ENCODE measurements around the gene TAMM41. TPM values are rescaled to one million over a fixed set of nuclear protein-coding genes. Genes with fewer than 3 reads are reported as not detected.

Gene TAMM41
- total RNA-seq, 1 experiment from 2014 or later: 24.3 TPM

DNA sequence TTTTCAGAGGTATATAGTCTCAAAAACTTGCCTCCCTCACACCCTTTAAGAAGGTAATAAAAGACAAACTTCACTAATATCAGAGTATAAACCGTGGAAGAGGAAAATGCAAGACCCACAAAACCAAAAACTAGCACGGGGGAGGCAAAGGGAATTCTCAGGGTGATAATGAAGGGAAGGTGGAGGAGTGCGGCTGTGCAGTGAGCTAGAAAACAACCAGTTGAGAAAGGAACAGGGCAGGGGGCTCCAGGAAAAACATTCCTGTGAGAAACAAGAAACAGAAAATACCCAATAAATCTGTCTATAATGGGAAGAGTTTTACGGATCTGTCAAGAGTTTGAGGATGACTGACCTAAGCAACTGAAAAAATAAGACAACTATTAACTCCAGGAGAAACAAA, 31.6 kb downstream of the TAMM41 start:
- no peak overlapping the region for H3K4me2 ChIP-seq (ENCODE audit: insufficient read depth, insufficient read length, low read length)
- no peaks in the 10 kb centered on the region for H3K9me3 ChIP-seq (ENCODE audit: control insufficient read depth, low read depth, low read length)
- Mint-ChIP-seq H3K4me3 (no peak overlapping the region), H3K9me3 (no peaks in the 10 kb centered on the region), H3K36me3 (ENCODE audit: insufficient read depth in 1 of 3, low read depth in 3 of 3) (peaks cover 0 to 27% (median 16%) of the 10 kb centered on the region in 3 experiments; a peak in 4 of 7 replicates), H3K27ac (no peak overlapping the region; a peak in 1 of 7 replicates), H3K27me3 (ENCODE audit: low read depth) (no peaks in the 10 kb centered on the region), H3K4me1 (no peaks in the 10 kb centered on the region)
- no peak overlapping the region for H2BK12ac ChIP-seq (ENCODE audit: insufficient read length, low read depth, low read length)
- H3K56ac ChIP-seq (ENCODE audit: insufficient read length, low read depth, low read length): no peak overlapping the region
- H3K27ac ChIP-seq (ENCODE audit: insufficient read length, low read depth, low read length): no peak overlapping the region
- H3K27me3 ChIP-seq (ENCODE audit: insufficient read depth, low read length): no peaks in the 10 kb centered on the region
- no CpG with 5 or more reads among the region's 4 CpGs for WGBS (ENCODE audit: extremely low coverage, insufficient read length, low lambda C conversion rate)
- no peak overlapping the region for H3K9ac ChIP-seq (ENCODE audit: extremely low read depth, insufficient read length, low read length)
- H4K20me1 ChIP-seq (ENCODE audit: control insufficient read depth, insufficient read depth, insufficient read length): no peaks in the 10 kb centered on the region
- H2BK120ac ChIP-seq (ENCODE audit: low read depth, low read length, poor library complexity, severe bottlenecking): no peak overlapping the region
- no peak overlapping the region for H2BK15ac ChIP-seq (ENCODE audit: low read depth, low read length)
- H2AFZ ChIP-seq (ENCODE audit: low read length): no peak overlapping the region
- no peak overlapping the region for H3K18ac ChIP-seq (ENCODE audit: insufficient read length, low read depth, low read length)
- H2BK20ac ChIP-seq (ENCODE audit: low read depth, low read length, poor library complexity, severe bottlenecking): no peak overlapping the region
- H3T11ph ChIP-seq (ENCODE audit: low read length): no peak overlapping the region
- H3K23ac ChIP-seq (ENCODE audit: insufficient read length, low read depth, low read length): no peak overlapping the region
- no peaks in the 10 kb centered on the region for H3K79me2 ChIP-seq (ENCODE audit: insufficient read depth, low read length)
- no peaks in the 10 kb centered on the region for H3K23me2 ChIP-seq (ENCODE audit: insufficient read length, low read depth, low read length, poor library complexity, severe bottlenecking)
- no peak for DNase-seq
- H2BK5ac ChIP-seq (ENCODE audit: insufficient read length, low read length): no peak overlapping the region
- no peak overlapping the region for H3K14ac ChIP-seq (ENCODE audit: insufficient read depth, low read length)
- H2AK5ac ChIP-seq (ENCODE audit: insufficient read length, low read length): no peak overlapping the region
- no peaks in the 10 kb centered on the region for H3K4me1 ChIP-seq (ENCODE audit: insufficient read depth, low read length)
- H4K5ac ChIP-seq (ENCODE audit: insufficient read length, low read depth, low read length): no peak overlapping the region
- no peak overlapping the region for H4K91ac ChIP-seq (ENCODE audit: insufficient read length, low read depth, low read length)
- no peak overlapping the region for H3K4ac ChIP-seq (ENCODE audit: low read depth, low read length)
- TF ChIP-seq, protein P1, sequence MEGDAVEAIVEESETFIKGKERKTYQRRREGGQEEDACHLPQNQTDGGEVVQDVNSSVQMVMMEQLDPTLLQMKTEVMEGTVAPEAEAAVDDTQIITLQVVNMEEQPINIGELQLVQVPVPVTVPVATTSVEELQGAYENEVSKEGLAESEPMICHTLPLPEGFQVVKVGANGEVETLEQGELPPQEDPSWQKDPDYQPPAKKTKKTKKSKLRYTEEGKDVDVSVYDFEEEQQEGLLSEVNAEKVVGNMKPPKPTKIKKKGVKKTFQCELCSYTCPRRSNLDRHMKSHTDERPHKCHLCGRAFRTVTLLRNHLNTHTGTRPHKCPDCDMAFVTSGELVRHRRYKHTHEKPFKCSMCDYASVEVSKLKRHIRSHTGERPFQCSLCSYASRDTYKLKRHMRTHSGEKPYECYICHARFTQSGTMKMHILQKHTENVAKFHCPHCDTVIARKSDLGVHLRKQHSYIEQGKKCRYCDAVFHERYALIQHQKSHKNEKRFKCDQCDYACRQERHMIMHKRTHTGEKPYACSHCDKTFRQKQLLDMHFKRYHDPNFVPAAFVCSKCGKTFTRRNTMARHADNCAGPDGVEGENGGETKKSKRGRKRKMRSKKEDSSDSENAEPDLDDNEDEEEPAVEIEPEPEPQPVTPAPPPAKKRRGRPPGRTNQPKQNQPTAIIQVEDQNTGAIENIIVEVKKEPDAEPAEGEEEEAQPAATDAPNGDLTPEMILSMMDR (conservative IDR thresholded peaks at IDR 0.05): no peak
- no peaks in the 10 kb centered on the region for H3K79me1 ChIP-seq (ENCODE audit: insufficient read depth, low read depth, low read length, poor library complexity, severe bottlenecking)
- H4K8ac ChIP-seq (replicated peaks; ENCODE audit: insufficient read length, low read depth, low read length): no peak overlapping the region
